Astrocyte (in vitro differentiated cells and primary cell): ENCODE results near the gene EML3.

Experiments
- EZH2 ChIP-seq: IDR thresholded peaks from 2 replicates; pipeline ENCODE4 v1.6.1; 2012; ENCODE audit warnings: mild to moderate bottlenecking, low read length, inconsistent platforms; ENCODE audit not compliant: insufficient read depth
- TF ChIP-seq, protein P1 (sequence below): IDR thresholded peaks from 2 replicates; pipeline ENCODE4 v1.5.1; 2011; ENCODE audit warnings: low read depth, mild to moderate bottlenecking, inconsistent platforms, low read length, moderate library complexity; ENCODE audit not compliant: insufficient read depth

DNA sequence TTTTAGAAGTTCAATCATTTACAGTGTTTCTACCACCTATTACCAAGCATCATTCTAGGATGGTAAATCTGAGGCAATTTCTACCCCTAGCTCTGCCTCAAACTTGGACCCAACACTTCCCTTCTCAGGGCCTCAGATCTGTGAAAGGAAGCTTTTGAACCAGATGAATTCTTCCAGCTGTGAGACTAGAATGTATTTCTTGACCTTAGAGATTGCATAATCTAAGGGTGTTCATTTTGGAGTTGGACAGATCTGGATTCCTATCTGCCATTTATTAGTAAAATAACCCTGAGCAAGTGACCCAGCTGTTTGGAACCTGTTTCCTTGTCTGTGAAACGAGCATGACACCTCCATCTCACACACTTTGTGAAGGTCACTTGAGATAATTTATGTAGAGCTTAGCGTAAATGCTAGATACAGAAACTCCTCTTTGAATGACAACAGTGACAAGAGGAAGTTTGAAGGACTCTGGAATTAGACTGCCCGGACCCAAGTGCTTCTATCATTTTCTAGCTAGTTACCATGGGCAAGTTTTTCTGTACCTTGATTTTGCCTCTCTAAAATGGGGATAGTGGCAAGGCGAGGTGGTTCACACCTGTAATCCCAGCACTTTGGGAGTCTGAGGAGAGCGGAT lies 44.3 kb upstream of the EML3 start:
- TF ChIP-seq, protein P1, sequence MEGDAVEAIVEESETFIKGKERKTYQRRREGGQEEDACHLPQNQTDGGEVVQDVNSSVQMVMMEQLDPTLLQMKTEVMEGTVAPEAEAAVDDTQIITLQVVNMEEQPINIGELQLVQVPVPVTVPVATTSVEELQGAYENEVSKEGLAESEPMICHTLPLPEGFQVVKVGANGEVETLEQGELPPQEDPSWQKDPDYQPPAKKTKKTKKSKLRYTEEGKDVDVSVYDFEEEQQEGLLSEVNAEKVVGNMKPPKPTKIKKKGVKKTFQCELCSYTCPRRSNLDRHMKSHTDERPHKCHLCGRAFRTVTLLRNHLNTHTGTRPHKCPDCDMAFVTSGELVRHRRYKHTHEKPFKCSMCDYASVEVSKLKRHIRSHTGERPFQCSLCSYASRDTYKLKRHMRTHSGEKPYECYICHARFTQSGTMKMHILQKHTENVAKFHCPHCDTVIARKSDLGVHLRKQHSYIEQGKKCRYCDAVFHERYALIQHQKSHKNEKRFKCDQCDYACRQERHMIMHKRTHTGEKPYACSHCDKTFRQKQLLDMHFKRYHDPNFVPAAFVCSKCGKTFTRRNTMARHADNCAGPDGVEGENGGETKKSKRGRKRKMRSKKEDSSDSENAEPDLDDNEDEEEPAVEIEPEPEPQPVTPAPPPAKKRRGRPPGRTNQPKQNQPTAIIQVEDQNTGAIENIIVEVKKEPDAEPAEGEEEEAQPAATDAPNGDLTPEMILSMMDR = no peak
- TF ChIP-seq EZH2 = no peak
